HAP-1 (cell line): Measurements from ENCODE around the gene AVEN.
"Not testable (repeated sequence)": the region's sequence is repeated elsewhere in the genome, so short reads cannot be mapped to it uniquely, and the experiment has no call there.

ENCODE experiments used
- DNase-seq, 2 experiments: peaks; one replicate each; pipeline ENCODE4 v3.0.0-alpha.2; 2016 to 2020; ENCODE audit warnings: low spot score in 2 of 2
- H3K27me3 ChIP-seq: fragments of 250-450 bp; sonication (Bioruptor Pico); 2 replicates; pipeline ENCODE4 v1.5.1; 2020; ENCODE audit warnings: low read depth, mild to moderate bottlenecking, moderate library complexity
- H3K36me3 ChIP-seq: fragments of 250-450 bp; sonication (Bioruptor Pico); replicated peaks from 2 replicates; pipeline ENCODE4 v1.5.1; 2020; ENCODE audit warnings: mild to moderate bottlenecking
- H3K4me1 ChIP-seq: fragments of 250-450 bp; sonication (Bioruptor Pico); 2 replicates; pipeline ENCODE4 v1.5.1; 2020; ENCODE audit warnings: mild to moderate bottlenecking
- H3K4me3 ChIP-seq: fragments of 250-450 bp; sonication (Bioruptor Pico); 2 replicates; pipeline ENCODE4 v1.5.1; 2020; ENCODE audit warnings: mild to moderate bottlenecking, moderate library complexity
- H3K9me3 ChIP-seq: fragments of 250-450 bp; sonication (Bioruptor Pico); 2 replicates; pipeline ENCODE4 v1.5.1; 2020; ENCODE audit warnings: mild to moderate bottlenecking, moderate library complexity
- in situ Hi-C: fragments of 300-500 bp; cut with MboI; formaldehyde crosslinking; loops from 3 replicates; pipeline ENCODE4 v1.14.3; 2020; ENCODE audit warnings: low sequenced_read_pairs, inconsistent platforms, mixed read lengths

The AVEN gene

GRCh38 chr15:34055868-34056595 lies 17.0 kb upstream of the AVEN start:
- no peak overlapping the region for H3K4me3 ChIP-seq
- H3K9me3 ChIP-seq, result peaks cover 7% of the 10 kb centered on the region; the same call in 1 of the 2 replicates
- in situ Hi-C loops, result loop anchor here (25.0 kb wide), 2 partner anchors 531 to 856 kb away; partner anchors contain the start of gene GOLGA8B
- no peaks in the 10 kb centered on the region for H3K36me3 ChIP-seq
- DNase-seq, result no peak
- H3K4me1 ChIP-seq, result no peaks in the 10 kb centered on the region
- no peaks in the 10 kb centered on the region for H3K27me3 ChIP-seq

GRCh38 chr15:34054081-34054707 lies 15.2 kb upstream of the AVEN start:
- no peaks in the 10 kb centered on the region for H3K4me1 ChIP-seq
- in situ Hi-C loops, result loop anchor here (25.0 kb wide), 2 partner anchors 533 to 858 kb away; partner anchors contain the start of gene GOLGA8B
- no peak overlapping the region for H3K4me3 ChIP-seq
- no peak for DNase-seq
- no peaks in the 10 kb centered on the region for H3K27me3 ChIP-seq
- H3K36me3 ChIP-seq, result no peaks in the 10 kb centered on the region
- peaks cover 7% of the 10 kb centered on the region; the same call in 1 of the 2 replicates for H3K9me3 ChIP-seq

- H3K4me1 ChIP-seq, H3K9me3 ChIP-seq, H3K36me3 ChIP-seq, H3K4me3 ChIP-seq, DNase-seq, H3K27me3 ChIP-seq: not testable (repeated sequence)
- in situ Hi-C loops, result loop anchor here (25.0 kb wide), 2 partner anchors 537 to 862 kb away; partner anchors contain the start of gene GOLGA8B
These were observed 11.4 kb upstream of the AVEN start for GRCh38 chr15:34050385-34050784.

- Histone ChIP-seq H3K27me3 (no peaks in the 10 kb centered on the region), H3K9me3 (peaks cover 7% of the 10 kb centered on the region; the same call in 1 of the 2 replicates), H3K4me3 (no peak overlapping the region), H3K36me3 (no peaks in the 10 kb centered on the region), H3K4me1 (no peaks in the 10 kb centered on the region)
- in situ Hi-C loops, result no loop called here
- no peak for DNase-seq
These were observed 10.1 kb upstream of the AVEN start for GRCh38 chr15:34049112-34049511.

GRCh38 chr15:34047893-34048775 lies 9.1 kb upstream of the AVEN start:
- H3K36me3 ChIP-seq, result no peaks in the 10 kb centered on the region
- peaks cover 7% of the 10 kb centered on the region; the same call in 1 of the 2 replicates for H3K9me3 ChIP-seq
- H3K4me1 ChIP-seq, result no peaks in the 10 kb centered on the region
- no peak for DNase-seq
- no peak overlapping the region for H3K4me3 ChIP-seq
- in situ Hi-C loops, result no loop called here
- no peaks in the 10 kb centered on the region for H3K27me3 ChIP-seq

- H3K4me3 ChIP-seq, result no peak overlapping the region
- in situ Hi-C loops, result no loop called here
- no peaks in the 10 kb centered on the region for H3K27me3 ChIP-seq
- DNase-seq, result no peak
- no peaks in the 10 kb centered on the region for H3K36me3 ChIP-seq
- peaks cover 4% of the 10 kb centered on the region; the same call in 1 of the 2 replicates for H3K9me3 ChIP-seq
- no peaks in the 10 kb centered on the region for H3K4me1 ChIP-seq
These were observed 7.6 kb upstream of the AVEN start for GRCh38 chr15:34046471-34047145.

GRCh38 chr15:34043813-34044212 lies 4.8 kb upstream of the AVEN start:
- no peak for DNase-seq
- Histone ChIP-seq H3K27me3 (no peaks in the 10 kb centered on the region), H3K4me3 (no peak overlapping the region), H3K36me3 (no peaks in the 10 kb centered on the region), H3K9me3 (no peaks in the 10 kb centered on the region), H3K4me1 (peaks cover 7% of the 10 kb centered on the region)
- in situ Hi-C loops, result no loop called here

- in situ Hi-C loops, result no loop called here
- Histone ChIP-seq H3K36me3 (no peaks in the 10 kb centered on the region), H3K9me3 (no peaks in the 10 kb centered on the region), H3K27me3 (no peaks in the 10 kb centered on the region), H3K4me1 (peaks cover 7% of the 10 kb centered on the region), H3K4me3 (no peak overlapping the region)
- no peak for DNase-seq
These were observed 4.4 kb upstream of the AVEN start for GRCh38 chr15:34043391-34043790.

- no peaks in the 10 kb centered on the region for H3K9me3 ChIP-seq
- no peaks in the 10 kb centered on the region for H3K27me3 ChIP-seq
- H3K4me3 ChIP-seq, result peak overlapping the region; percentile 53; the same call in 1 of the 2 replicates
- in situ Hi-C loops, result no loop called here
- peaks cover 7% of the 10 kb centered on the region for H3K4me1 ChIP-seq
- no peak for DNase-seq
- no peaks in the 10 kb centered on the region for H3K36me3 ChIP-seq
These were observed 748 bp upstream of the AVEN start for GRCh38 chr15:34039790-34040113.

- Histone ChIP-seq H3K36me3 (no peaks in the 10 kb centered on the region), H3K4me1 (peaks cover 7% of the 10 kb centered on the region), H3K27me3 (no peaks in the 10 kb centered on the region), H3K4me3 (peak overlapping the region; percentile 53), H3K9me3 (no peaks in the 10 kb centered on the region)
- peak; percentile 64 to 77 for DNase-seq
- in situ Hi-C loops, result no loop called here
These were observed 757 bp downstream of the AVEN start for GRCh38 chr15:34038023-34038870.

GRCh38 chr15:34031987-34032760 lies 6.8 kb downstream of the AVEN start:
- no peaks in the 10 kb centered on the region for H3K27me3 ChIP-seq
- no peaks in the 10 kb centered on the region for H3K4me1 ChIP-seq
- DNase-seq, result no peak
- H3K9me3 ChIP-seq, result no peaks in the 10 kb centered on the region
- H3K4me3 ChIP-seq, result no peak overlapping the region
- no peaks in the 10 kb centered on the region for H3K36me3 ChIP-seq
- in situ Hi-C loops, result no loop called here

- no peak for DNase-seq
- no peaks in the 10 kb centered on the region for H3K4me1 ChIP-seq
- no peaks in the 10 kb centered on the region for H3K27me3 ChIP-seq
- in situ Hi-C loops, result no loop called here
- H3K4me3 ChIP-seq, result no peak overlapping the region
- no peaks in the 10 kb centered on the region for H3K36me3 ChIP-seq
- H3K9me3 ChIP-seq, result no peaks in the 10 kb centered on the region
These were observed 11.4 kb downstream of the AVEN start for GRCh38 chr15:34027606-34028005.
